Stimulated activated naive CD8-positive, alpha-beta T cell treated with anti-CD3 and anti-CD28 coated beads, Interleukin-15, Interleukin-2, amounts not matched to agents 100 U/mL and 50 U/mL, for 24 hours (primary cell): ENCODE data around the gene MAP3K8.
A peak's percentile ranks its signal among the peaks of the same experiment; 100 is the strongest.
"Not testable (repeated sequence)": the region's sequence is repeated elsewhere in the genome, so short reads cannot be mapped to it uniquely, and the experiment has no call there.

Experiments used
- ATAC-seq: fragments of 150-1000 bp; cut with Tn5 transposase; one replicate; pipeline ENCODE4 v1.10.0; 2021
- DNase-seq: peaks from one replicate; pipeline ENCODE4 v3.0.0; 2021

MAP3K8 gene

GRCh38 chr10:30447125-30447799 lies 13.3 kb downstream of the MAP3K8 start:
- ATAC-seq, result peak; percentile 81
- DNase-seq, result no peak

GRCh38 chr10:30448092-30448491 lies 14.1 kb downstream of the MAP3K8 start:
- DNase-seq, result no peak
- no peak for ATAC-seq

GRCh38 chr10:30453764-30454527 lies 20.0 kb downstream of the MAP3K8 start:
- no peak for DNase-seq
- ATAC-seq, result no peak

GRCh38 chr10:30454744-30455510 lies 20.9 kb downstream of the MAP3K8 start:
- no peak for ATAC-seq
- DNase-seq, result no peak

- ATAC-seq (peak; percentile 57), DNase-seq (no peak)
Measured at GRCh38 chr10:30455816-30456215, 21.8 kb downstream of the MAP3K8 start.

- DNase-seq (peak; percentile 41), ATAC-seq (no peak)
Measured at GRCh38 chr10:30456266-30456665, 22.3 kb downstream of the MAP3K8 start.

- DNase-seq (no peak), ATAC-seq (no peak)
Measured at GRCh38 chr10:30459283-30459682, 25.3 kb downstream of the MAP3K8 start.

- DNase-seq (no peak), ATAC-seq (no peak)
Measured at GRCh38 chr10:30460121-30460520, 26.1 kb downstream of the MAP3K8 start.

GRCh38 chr10:30462513-30462912 lies 28.5 kb downstream of the MAP3K8 start:
- DNase-seq, result no peak
- no peak for ATAC-seq

GRCh38 chr10:30463944-30464451 lies 30.0 kb downstream of the MAP3K8 start:
- no peak for ATAC-seq

GRCh38 chr10:30464675-30465074 lies 30.7 kb downstream of the MAP3K8 start:
- ATAC-seq (no peak), DNase-seq (no peak)

More at GRCh38 chr10:30463944-30464451, 30.0 kb downstream of the MAP3K8 start:
- DNase-seq, result no peak

GRCh38 chr10:30466445-30466844 lies 32.5 kb downstream of the MAP3K8 start:
- DNase-seq (no peak), ATAC-seq (no peak)

- ATAC-seq (no peak), DNase-seq (no peak)
Measured at GRCh38 chr10:30467651-30468338, 33.8 kb downstream of the MAP3K8 start.

- DNase-seq, result no peak
- no peak for ATAC-seq
Measured at GRCh38 chr10:30472414-30473155, 38.6 kb downstream of the MAP3K8 start.

GRCh38 chr10:30475515-30475914 lies 41.5 kb downstream of the MAP3K8 start:
- not testable (repeated sequence) for ATAC-seq, DNase-seq

GRCh38 chr10:30476511-30477155 lies 42.6 kb downstream of the MAP3K8 start:
- ATAC-seq (no peak), DNase-seq (no peak)

GRCh38 chr10:30479513-30479912 lies 45.5 kb downstream of the MAP3K8 start:
- DNase-seq, ATAC-seq: not testable (repeated sequence)

- DNase-seq (no peak), ATAC-seq (no peak)
Measured at GRCh38 chr10:30481603-30482002, 47.6 kb downstream of the MAP3K8 start.

GRCh38 chr10:30488316-30488715 lies 54.3 kb downstream of the MAP3K8 start:
- no peak for DNase-seq
- peak; percentile 33 for ATAC-seq

GRCh38 chr10:30489346-30489745 lies 55.4 kb downstream of the MAP3K8 start:
- DNase-seq, result no peak
- no peak for ATAC-seq
